Measurements from ENCODE around the gene CARD18.
"Not testable (repeated sequence)": the region's sequence is repeated elsewhere in the genome, so short reads cannot be mapped to it uniquely, and the experiment has no call there.

The CARD18 gene

DNA sequence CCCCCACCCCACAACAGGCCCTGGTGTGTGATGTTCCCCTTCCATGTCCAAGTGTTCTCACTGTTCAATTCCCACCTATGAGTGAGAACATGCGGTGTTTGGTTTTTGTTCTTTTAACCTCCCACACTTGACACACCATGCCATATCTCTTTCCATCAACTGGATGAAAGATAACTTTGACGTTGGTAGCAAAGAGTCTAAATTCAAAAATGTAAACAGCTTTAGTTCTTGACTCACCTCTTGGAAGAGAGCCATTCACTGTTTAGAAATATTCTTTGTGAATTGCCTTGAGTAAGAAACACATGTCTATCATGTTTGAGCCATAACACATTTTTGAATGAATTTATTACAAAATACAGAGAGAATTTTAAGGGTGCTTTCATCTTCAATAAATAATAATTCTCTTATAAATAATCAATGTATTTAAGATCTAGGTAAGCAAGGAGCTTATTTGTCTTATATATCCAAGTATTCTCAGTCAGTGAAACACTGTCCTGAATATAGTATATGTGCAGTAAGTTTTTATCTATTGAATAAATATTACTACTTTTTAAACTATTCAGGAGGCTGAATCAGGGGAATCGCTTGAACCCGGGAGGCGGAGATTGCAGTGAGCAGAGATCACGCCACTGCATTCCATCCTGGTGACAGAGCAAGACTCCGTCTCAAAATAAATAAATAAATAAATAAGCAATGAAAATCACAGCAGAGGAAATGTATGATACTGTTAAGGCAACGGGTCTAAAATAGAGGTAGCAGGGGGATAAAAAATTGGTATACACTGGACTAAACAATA, 6.7 kb downstream of the CARD18 start:
- no peak for DNase-seq (ENCODE audit: low spot score)

DNA sequence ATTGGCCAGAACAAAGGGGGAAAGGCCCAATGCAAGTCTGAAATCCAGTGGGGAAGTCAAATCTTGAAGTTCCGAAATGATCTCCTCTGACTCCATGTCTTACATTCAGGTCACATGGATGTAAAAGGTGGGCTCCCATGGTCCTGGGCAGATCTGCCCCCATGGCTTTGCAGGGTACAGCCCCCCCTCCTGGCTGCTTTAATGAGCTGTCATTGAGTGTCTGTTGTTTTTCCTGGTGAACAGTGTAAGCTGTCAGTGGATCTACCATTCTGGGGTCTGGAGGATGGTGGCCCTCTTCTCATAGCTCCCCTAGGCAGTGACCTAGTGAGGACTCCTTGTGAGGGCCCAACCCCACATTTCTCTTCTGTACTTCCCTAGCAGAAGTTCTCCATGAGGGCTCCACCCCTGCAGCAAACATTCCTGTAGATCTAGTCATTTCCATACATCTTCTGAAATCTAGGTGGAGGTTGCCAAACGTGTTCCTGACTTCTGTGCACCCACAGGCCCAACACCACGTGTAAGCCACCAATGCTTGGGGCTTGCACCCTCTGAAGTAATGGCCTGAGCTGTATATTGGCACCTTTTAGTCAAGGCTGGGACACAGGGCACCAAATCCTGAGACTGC, 9.3 kb downstream of the CARD18 start:
- no peak for DNase-seq (ENCODE audit: low spot score)

GRCh38 chr11:105124756-105125155, 14.8 kb downstream of the CARD18 start:
- no peak for DNase-seq (ENCODE audit: low spot score)

DNA sequence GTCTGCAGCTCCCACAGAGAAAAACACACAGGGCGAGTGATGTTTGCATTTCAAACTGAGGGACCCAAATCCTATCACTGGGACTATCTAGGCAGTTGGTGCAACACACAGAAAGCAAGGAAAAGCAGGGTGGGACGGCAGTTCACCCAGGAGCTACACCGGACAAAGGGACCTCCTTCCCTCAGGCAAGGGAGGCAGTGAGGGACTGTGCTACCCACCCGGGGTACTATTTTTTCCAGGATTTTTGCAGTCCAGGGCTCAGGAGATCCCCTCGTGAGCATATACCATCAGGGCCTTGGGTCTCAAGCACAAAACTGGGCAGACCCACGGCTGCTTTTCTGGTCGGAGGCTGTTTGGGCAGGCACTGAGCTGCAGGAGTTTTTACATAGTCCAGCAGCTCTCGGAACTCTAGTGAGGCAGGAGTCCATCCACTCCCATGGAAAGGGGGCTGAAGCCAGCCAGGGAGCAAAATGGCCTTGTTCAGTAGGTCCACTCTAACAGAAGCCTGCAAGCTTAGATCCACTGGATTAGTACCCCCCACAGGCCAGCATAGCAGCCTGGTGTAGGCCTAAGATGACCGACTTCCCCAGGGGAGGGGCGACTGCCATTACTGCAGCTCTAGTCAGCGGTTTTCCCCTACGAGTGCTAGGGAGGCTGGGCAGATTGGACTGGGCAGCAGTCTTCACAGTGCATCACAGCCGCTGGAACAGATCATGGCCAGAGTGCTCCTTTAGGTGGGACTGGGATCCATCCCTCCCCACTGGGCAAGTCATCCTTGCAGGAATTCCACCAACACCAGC, 28.2 kb downstream of the CARD18 start:
- DNase-seq (ENCODE audit: low spot score), result no peak

GRCh38 chr11:105110688-105111030, 28.9 kb downstream of the CARD18 start:
- no peak for DNase-seq (ENCODE audit: low spot score)

- no peak for DNase-seq (ENCODE audit: low spot score)
Measured at GRCh38 chr11:105109855-105110687, 29.5 kb downstream of the CARD18 start.

GRCh38 chr11:105109321-105109720, 30.2 kb downstream of the CARD18 start:
- DNase-seq (ENCODE audit: low spot score), result no peak

GRCh38 chr11:105108247-105108646, 31.3 kb downstream of the CARD18 start:
- no peak for DNase-seq (ENCODE audit: low spot score)

- not testable (repeated sequence) for DNase-seq (ENCODE audit: low spot score)
Measured at GRCh38 chr11:105107226-105107825, 32.2 kb downstream of the CARD18 start.

- DNase-seq (ENCODE audit: low spot score), result no peak
Measured at GRCh38 chr11:105106140-105106539, 33.4 kb downstream of the CARD18 start.

- no peak for DNase-seq (ENCODE audit: low spot score)
Measured at GRCh38 chr11:105104292-105104691, 35.3 kb downstream of the CARD18 start.

- no peak for DNase-seq (ENCODE audit: low spot score)
Measured at GRCh38 chr11:105103336-105103735, 36.2 kb downstream of the CARD18 start.

DNA sequence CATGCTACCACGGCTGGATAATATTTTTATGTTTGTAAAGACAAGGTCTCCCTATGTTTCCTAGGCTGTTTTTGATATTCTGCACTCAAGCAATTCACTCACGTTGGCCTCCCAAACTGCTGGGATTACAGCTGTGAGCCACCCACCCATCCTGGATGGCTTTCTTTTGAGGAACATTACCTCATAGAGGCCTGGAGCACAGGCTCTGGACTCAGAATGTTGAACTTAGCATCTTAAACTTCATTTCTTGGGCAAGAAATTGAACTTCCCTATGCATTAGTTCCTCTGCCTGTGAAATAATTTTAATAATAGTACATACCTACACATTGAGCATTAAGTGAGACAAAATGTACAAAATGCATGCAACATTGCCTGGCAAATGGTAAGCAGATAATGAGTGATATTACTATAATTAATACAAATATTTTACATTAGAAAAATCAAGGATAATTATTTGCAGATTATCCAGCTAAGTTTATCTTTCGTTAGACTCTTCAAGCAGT, 37.4 kb downstream of the CARD18 start:
- not testable (repeated sequence) for DNase-seq (ENCODE audit: low spot score)

GRCh38 chr11:105100981-105101630, 38.5 kb downstream of the CARD18 start:
- DNase-seq (ENCODE audit: low spot score), result no peak

- DNase-seq (ENCODE audit: low spot score), result no peak
Measured at GRCh38 chr11:105100206-105100605, 39.4 kb downstream of the CARD18 start.

- not testable (repeated sequence) for DNase-seq (ENCODE audit: low spot score)
Measured at GRCh38 chr11:105099594-105099993, 40.0 kb downstream of the CARD18 start.

DNA sequence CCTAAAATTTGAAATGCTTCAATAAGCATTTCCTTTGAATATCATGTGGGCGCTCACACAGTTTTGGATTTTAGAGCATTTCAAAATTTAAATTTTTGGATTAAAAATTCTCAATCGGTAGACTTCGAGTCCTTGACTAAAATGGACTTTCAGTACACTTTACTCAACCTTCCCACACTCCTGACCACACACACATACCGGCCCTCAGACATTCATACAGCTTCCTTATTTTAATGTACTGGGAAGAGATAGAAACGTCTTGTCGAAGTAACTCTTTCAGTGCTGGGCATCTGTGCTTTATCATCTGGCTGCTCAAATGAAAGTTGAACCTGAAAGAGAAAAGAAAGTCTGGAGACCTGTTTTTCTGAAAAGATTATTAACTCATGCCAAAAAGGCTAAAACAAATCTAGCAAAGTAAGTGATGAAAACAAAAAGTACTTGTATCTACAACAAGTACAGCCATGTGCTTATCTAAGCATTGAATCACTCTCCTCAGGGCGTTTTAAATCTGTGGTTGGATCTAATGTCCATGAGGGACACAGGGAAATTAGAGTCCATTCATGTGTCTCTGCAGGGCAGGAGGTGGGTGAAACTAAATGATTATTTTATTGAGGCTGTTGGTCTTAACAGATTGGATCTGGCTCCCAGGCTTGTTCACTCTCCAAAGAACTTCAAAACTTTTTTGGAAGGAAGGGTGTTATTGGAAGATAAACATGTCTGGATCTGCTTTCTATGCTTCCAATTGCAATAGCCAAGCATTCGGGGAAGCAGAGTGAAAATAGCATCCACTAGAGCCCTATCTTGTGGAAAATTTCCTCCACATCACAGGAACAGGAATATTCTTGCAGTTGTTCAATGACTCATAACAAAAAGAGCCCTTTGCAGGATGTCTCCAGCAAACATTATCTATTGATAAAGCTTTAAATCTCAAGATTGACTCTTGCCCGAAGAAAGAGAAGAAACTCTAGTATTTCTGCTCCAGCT, 47.0 kb downstream of the CARD18 start:
- DNase-seq (ENCODE audit: low spot score), result no peak

All from hematopoietic multipotent progenitor cell treated with erythropoietin and hydrocortisone succinate and interleukin-3 and kit ligand, for 15 days (in vitro differentiated cells).